NCI-H446 (cell line): ENCODE results near the gene EPHA6.
"Not testable (repeated sequence)": the region's sequence is repeated elsewhere in the genome, so short reads cannot be mapped to it uniquely, and the experiment has no call there.

Experiments
- DNase-seq, 2 experiments: peaks; one replicate each; lab custom pipeline; 2025; lab: John Stamatoyannopoulos, UW

The EPHA6 gene

GRCh38 chr3:97464035-97464434 lies 649.6 kb downstream of the EPHA6 start:
- DNase-seq = no peak

GRCh38 chr3:97470481-97470880 lies 656.1 kb downstream of the EPHA6 start:
- no peak for DNase-seq

- DNase-seq = no peak
These were observed 665.3 kb downstream of the EPHA6 start for GRCh38 chr3:97479740-97480139.

GRCh38 chr3:97480696-97481289 lies 666.4 kb downstream of the EPHA6 start:
- not testable (repeated sequence) for DNase-seq

GRCh38 chr3:97481416-97481815 lies 667.0 kb downstream of the EPHA6 start:
- DNase-seq = no peak

GRCh38 chr3:97485206-97485605 lies 670.8 kb downstream of the EPHA6 start:
- no peak for DNase-seq

- no peak for DNase-seq
These were observed 673.2 kb downstream of the EPHA6 start for GRCh38 chr3:97487587-97487986.

- no peak for DNase-seq
These were observed 674.3 kb downstream of the EPHA6 start for GRCh38 chr3:97488741-97489140.

- DNase-seq = no peak
These were observed 681.5 kb downstream of the EPHA6 start for GRCh38 chr3:97495896-97496295.

GRCh38 chr3:97497138-97497537 lies 682.7 kb downstream of the EPHA6 start:
- no peak for DNase-seq

GRCh38 chr3:97504463-97504862 lies 690.1 kb downstream of the EPHA6 start:
- no peak for DNase-seq

GRCh38 chr3:97510795-97511194 lies 696.4 kb downstream of the EPHA6 start:
- DNase-seq = no peak

GRCh38 chr3:97515076-97515475 lies 700.7 kb downstream of the EPHA6 start:
- no peak for DNase-seq

- no peak for DNase-seq
These were observed 716.3 kb downstream of the EPHA6 start for GRCh38 chr3:97530691-97531090.

GRCh38 chr3:97547573-97547972 lies 733.2 kb downstream of the EPHA6 start:
- not testable (repeated sequence) for DNase-seq

GRCh38 chr3:97550408-97550807 lies 736.0 kb downstream of the EPHA6 start:
- no peak for DNase-seq

GRCh38 chr3:97552186-97552585 lies 737.8 kb downstream of the EPHA6 start:
- DNase-seq = no peak

- DNase-seq = no peak
These were observed 761.3 kb downstream of the EPHA6 start for GRCh38 chr3:97575742-97576141.

GRCh38 chr3:97576221-97576620 lies 761.8 kb downstream of the EPHA6 start:
- DNase-seq = no peak

- peak; percentile 87 to 88 for DNase-seq
These were observed 765.0 kb downstream of the EPHA6 start for GRCh38 chr3:97579365-97579764.

- no peak for DNase-seq
These were observed 796.2 kb downstream of the EPHA6 start for GRCh38 chr3:97610626-97611025.

- no peak for DNase-seq
These were observed 798.2 kb downstream of the EPHA6 start for GRCh38 chr3:97612632-97613031.

- no peak for DNase-seq
These were observed 798.7 kb downstream of the EPHA6 start for GRCh38 chr3:97613139-97613538.

GRCh38 chr3:97620514-97620913 lies 806.1 kb downstream of the EPHA6 start:
- not testable (repeated sequence) for DNase-seq

GRCh38 chr3:97636465-97636864 lies 822.1 kb downstream of the EPHA6 start:
- no peak for DNase-seq
